GM23338 (cell line): ENCODE results near the gene GRK3. TPM values are rescaled to one million over a fixed set of nuclear protein-coding genes. Genes with fewer than 3 reads are reported as not detected.

Experiments
- ATAC-seq: fragments of 200-7000 bp; cut with Tn5 transposase; 3 replicates; pipeline ENCODE4 v1.9.1; 2020
- DNase-seq: peaks from one replicate; pipeline ENCODE4 v3.0.0-alpha.2; 2015; ENCODE audit warnings: low spot score
- H2AFZ ChIP-seq: fragments of 200-600 bp; sonication (generic); 2 replicates; pipeline ENCODE4 v1.8.0; 2016; ENCODE audit warnings: antibody characterized with exemption, mild to moderate bottlenecking, moderate library complexity
- H3F3A ChIP-seq: fragments of 200-600 bp; sonication (generic); replicated peaks from 2 replicates; pipeline ENCODE4 v1.8.0; 2017; ENCODE audit warnings: antibody characterized with exemption, mixed run types, low read depth
- H3K27ac ChIP-seq: fragments of 200-600 bp; sonication (generic); 2 replicates; pipeline ENCODE4 v1.6.1; 2016; ENCODE audit warnings: low read depth
- H3K27me3 ChIP-seq: fragments of 200-600 bp; sonication (generic); 2 replicates; pipeline ENCODE4 v1.8.0; 2016; ENCODE audit warnings: mild to moderate bottlenecking, mixed run types, moderate library complexity; ENCODE audit not compliant: insufficient read depth
- H3K36me3 ChIP-seq: fragments of 200-600 bp; sonication (generic); 2 replicates; pipeline ENCODE4 v1.8.0; 2016; ENCODE audit warnings: mild to moderate bottlenecking; ENCODE audit not compliant: insufficient read depth
- H3K4me1 ChIP-seq: fragments of 200-600 bp; sonication (generic); 2 replicates; pipeline ENCODE4 v1.8.0; 2016; ENCODE audit warnings: mild to moderate bottlenecking, moderate library complexity; ENCODE audit not compliant: insufficient read depth
- H3K4me2 ChIP-seq: fragments of 200-600 bp; sonication (generic); 2 replicates; pipeline ENCODE4 v1.7.1; 2017; ENCODE audit warnings: mixed run types
- H3K4me3 ChIP-seq: fragments of 200-600 bp; sonication (generic); 2 replicates; pipeline ENCODE4 v1.6.1; 2016; ENCODE audit warnings: mixed run types
- H3K79me2 ChIP-seq: fragments of 200-600 bp; sonication (generic); replicated peaks from 2 replicates; pipeline ENCODE4 v1.8.0; 2017; ENCODE audit warnings: mild to moderate bottlenecking; ENCODE audit not compliant: insufficient read depth
- H3K9me2 ChIP-seq: fragments of 200-600 bp; sonication (generic); 2 replicates; pipeline ENCODE4 v1.8.0; 2017; ENCODE audit not compliant: insufficient read depth
- H4K20me1 ChIP-seq: fragments of 200-600 bp; sonication (generic); replicated peaks from 2 replicates; pipeline ENCODE4 v1.8.0; 2017; ENCODE audit warnings: mild to moderate bottlenecking; ENCODE audit not compliant: insufficient read depth
- H3K27ac Mint-ChIP-seq: 2 replicates; pipeline ENCODE4 v1.8.0; 2020; ENCODE audit warnings: inconsistent platforms, mild to moderate bottlenecking, moderate library complexity, mixed read lengths
- H3K27me3 Mint-ChIP-seq: 3 replicates; pipeline ENCODE4 v1.8.0; 2022; ENCODE audit warnings: low read depth, mild to moderate bottlenecking, moderate library complexity, mixed read lengths, inconsistent platforms; ENCODE audit not compliant: insufficient read depth, poor library complexity
- H3K36me3 Mint-ChIP-seq: 3 replicates; pipeline ENCODE4 v1.8.0; 2021; ENCODE audit warnings: low read depth, mild to moderate bottlenecking, inconsistent platforms, moderate library complexity, mixed read lengths
- H3K4me1 Mint-ChIP-seq: 3 replicates; pipeline ENCODE4 v1.8.0; 2020; ENCODE audit warnings: mild to moderate bottlenecking, inconsistent platforms, mixed read lengths
- H3K4me3 Mint-ChIP-seq: 3 replicates; pipeline ENCODE4 v1.8.0; 2021; ENCODE audit warnings: moderate library complexity, mild to moderate bottlenecking, inconsistent platforms, mixed read lengths
- H3K9me3 Mint-ChIP-seq: 3 replicates; pipeline ENCODE4 v1.8.0; 2020; ENCODE audit warnings: moderate library complexity, mild to moderate bottlenecking, inconsistent platforms, mixed read lengths
- CREB1 ChIP-seq: fragments of 250-450 bp; sonication (Bioruptor Pico); IDR thresholded peaks from 2 replicates; pipeline ENCODE4 v1.5.0; 2020; ENCODE audit warnings: low read depth, mild to moderate bottlenecking, moderate library complexity
- CTCF ChIP-seq, 2 experiments: fragments of 200-600 bp in 1 of 2; sonication (generic) in 1 of 2; conservative IDR thresholded peaks; 2 replicates each; pipeline versions ENCODE4 v1.5.1 to v1.6.1; 2016 to 2017; ENCODE audit warnings: antibody characterized with exemption in 2 of 2, low read depth in 2 of 2, mild to moderate bottlenecking in 2 of 2, moderate library complexity in 1 of 2
- EZH2 ChIP-seq: fragments of 200-600 bp; sonication (generic); IDR thresholded peaks from one replicate; pipeline ENCODE4 v1.8.0; 2017; ENCODE audit warnings: antibody characterized with exemption, mild to moderate bottlenecking, low read depth; ENCODE audit not compliant: unreplicated experiment
- JUNB ChIP-seq: IDR thresholded peaks from one replicate; pipeline ENCODE4 v1.6.1; 2016; ENCODE audit warnings: antibody characterized with exemption; ENCODE audit not compliant: unreplicated experiment
- NANOG ChIP-seq: IDR thresholded peaks from 2 replicates; pipeline ENCODE4 v1.6.1; 2016; ENCODE audit warnings: antibody characterized with exemption, borderline replicate concordance
- ZNF114 ChIP-seq: fragments of 250-450 bp; sonication (Bioruptor Pico); IDR thresholded peaks from 2 replicates; pipeline ENCODE4 v1.5.0; 2020; ENCODE audit warnings: mild to moderate bottlenecking, moderate library complexity
- ZNF462 ChIP-seq: fragments of 250-450 bp; sonication (Bioruptor Pico); IDR thresholded peaks from 2 replicates; pipeline ENCODE4 v1.5.0; 2020; ENCODE audit warnings: mild to moderate bottlenecking, moderate library complexity
- polyA plus RNA-seq: library from polyadenylated mRNA; unstranded; fragments of >200 nt; fragmentation: Nextera tagmentation; extraction: Ambion mirVana; gene quantifications from 2 replicates; pipeline ENCODE4 v1.2.1, GENCODE V29; 2016
- total RNA-seq: library from RNA; depleted of rRNA; stranded (reverse); fragments of >200 nt; shearing (Covaris generic); gene quantifications from 2 replicates; pipeline ENCODE4 v1.2.3, GENCODE V29; 2014

The GRK3 gene
- total and polyA plus RNA-seq, 2 experiments from 2014 or later: 6.0 to 25.3 TPM

DNA sequence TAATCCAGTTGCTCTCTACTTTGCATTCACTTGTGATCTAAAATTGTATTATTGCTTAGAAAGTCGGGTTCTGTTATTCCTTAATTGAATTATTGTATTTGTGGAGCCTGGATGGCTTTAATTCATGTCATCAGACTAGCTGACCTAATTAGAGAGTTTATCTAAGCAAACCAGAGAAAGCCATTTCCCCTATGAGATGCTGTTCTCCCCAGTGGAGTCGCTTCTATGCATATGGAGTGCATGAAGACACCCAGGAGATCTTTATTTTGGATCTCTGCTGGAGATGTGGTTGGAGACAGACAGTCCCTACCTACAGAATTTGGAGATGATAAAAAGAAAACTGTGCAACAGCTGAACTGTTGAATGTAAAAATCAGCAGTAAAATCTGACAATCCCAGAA is 132.3 kb downstream of the GRK3 start:
- Histone ChIP-seq H3K27me3 (no peaks in the 10 kb centered on the region), H3K36me3 (no peaks in the 10 kb centered on the region; the same call in 1 of the 2 replicates), H4K20me1 (0 out of 2 replicates have a peak, but pooled peaks cover 6% of the 10 kb centered on the region), H3K4me2 (no peak overlapping the region), H3K4me1 (no peaks in the 10 kb centered on the region), H3K4me3 (no peak overlapping the region), H3K27ac (no peak overlapping the region), H2AFZ (no peak overlapping the region), H3K79me2 (no peaks in the 10 kb centered on the region), H3K9me2 (no peaks in the 10 kb centered on the region), H3F3A (no peaks in the 10 kb centered on the region)
- TF ChIP-seq EZH2 (no peak), CTCF (conservative IDR thresholded peaks at IDR 0.05; ENCODE audit: low read depth in 2 of 2) (no peak), CREB1 (CRISPR knock-in tag) (no peak), ZNF114 (CRISPR knock-in tag) (no peak), NANOG (no peak), JUNB (no peak), ZNF462 (CRISPR knock-in tag) (no peak)
- DNase-seq (no peak), ATAC-seq (no peak)
- Mint-ChIP-seq H3K27ac (no peak overlapping the region), H3K4me3 (no peak overlapping the region), H3K4me1 (peaks cover 4% of the 10 kb centered on the region; the same call in 2 of the 3 replicates), H3K36me3 (peaks cover 12% of the 10 kb centered on the region), H3K27me3 (peaks cover 6% of the 10 kb centered on the region), H3K9me3 (no peaks in the 10 kb centered on the region)
